ENCODE results near the gene ABR.

Gene ABR

GRCh38 chr17:1197379-1197778, 17.6 kb upstream of the ABR start:
- Histone ChIP-seq H3K9me3 (ENCODE audit: control insufficient read depth, low read length) (no peaks in the 10 kb centered on the region), H3K4me3 (ENCODE audit: low read depth, low read length) (no peak overlapping the region), H3K4me2 (ENCODE audit: low read length) (no peak overlapping the region), H2AFZ (no peak overlapping the region), H3K27me3 (ENCODE audit: control insufficient read depth, insufficient read depth, low read length) (no peaks in the 10 kb centered on the region), H3K79me2 (no peaks in the 10 kb centered on the region), H3K9ac (no peak overlapping the region), H3K4me1 (no peaks in the 10 kb centered on the region), H3K27ac (no peak overlapping the region), H3K36me3 (ENCODE audit: control insufficient read depth, insufficient read depth, low read length) (no peaks in the 10 kb centered on the region)
- no peak for TF ChIP-seq CTCF (IDR thresholded peaks at IDR 0.05)

GRCh38 chr17:1196946-1197345, 17.2 kb upstream of the ABR start:
- no peaks in the 10 kb centered on the region for H3K27me3 ChIP-seq (ENCODE audit: control insufficient read depth, insufficient read depth, low read length)
- H3K4me2 ChIP-seq (ENCODE audit: low read length): no peak overlapping the region
- no peak overlapping the region for H3K9ac ChIP-seq
- TF ChIP-seq CTCF (IDR thresholded peaks at IDR 0.05): no peak
- H3K4me1 ChIP-seq: no peaks in the 10 kb centered on the region
- H3K27ac ChIP-seq: no peak overlapping the region
- H3K9me3 ChIP-seq (ENCODE audit: control insufficient read depth, low read length): no peaks in the 10 kb centered on the region
- H3K36me3 ChIP-seq (ENCODE audit: control insufficient read depth, insufficient read depth, low read length): no peaks in the 10 kb centered on the region
- H3K79me2 ChIP-seq: no peaks in the 10 kb centered on the region
- no peak overlapping the region for H2AFZ ChIP-seq
- H3K4me3 ChIP-seq (ENCODE audit: low read depth, low read length): no peak overlapping the region

GRCh38 chr17:1192911-1193699, 13.3 kb upstream of the ABR start:
- H3K36me3 ChIP-seq (ENCODE audit: control insufficient read depth, insufficient read depth, low read length): no peaks in the 10 kb centered on the region
- no peak overlapping the region for H3K4me2 ChIP-seq (ENCODE audit: low read length)
- H2AFZ ChIP-seq: no peak overlapping the region
- no peaks in the 10 kb centered on the region for H3K27me3 ChIP-seq (ENCODE audit: control insufficient read depth, insufficient read depth, low read length)
- no peaks in the 10 kb centered on the region for H3K4me1 ChIP-seq
- no peak overlapping the region for H3K27ac ChIP-seq
- H3K9ac ChIP-seq: no peak overlapping the region
- no peaks in the 10 kb centered on the region for H3K9me3 ChIP-seq (ENCODE audit: control insufficient read depth, low read length)
- no peak for TF ChIP-seq CTCF (IDR thresholded peaks at IDR 0.05)
- no peaks in the 10 kb centered on the region for H3K79me2 ChIP-seq
- no peak overlapping the region for H3K4me3 ChIP-seq (ENCODE audit: low read depth, low read length)

GRCh38 chr17:1190751-1191331, 11.1 kb upstream of the ABR start:
- no peak overlapping the region for H3K4me3 ChIP-seq (ENCODE audit: low read depth, low read length)
- H3K4me1 ChIP-seq: no peaks in the 10 kb centered on the region
- no peaks in the 10 kb centered on the region for H3K79me2 ChIP-seq
- H3K36me3 ChIP-seq (ENCODE audit: control insufficient read depth, insufficient read depth, low read length): no peaks in the 10 kb centered on the region
- H2AFZ ChIP-seq: no peak overlapping the region
- no peaks in the 10 kb centered on the region for H3K27me3 ChIP-seq (ENCODE audit: control insufficient read depth, insufficient read depth, low read length)
- no peak overlapping the region for H3K4me2 ChIP-seq (ENCODE audit: low read length)
- no peak for TF ChIP-seq CTCF (IDR thresholded peaks at IDR 0.05)
- H3K9ac ChIP-seq: no peak overlapping the region
- H3K9me3 ChIP-seq (ENCODE audit: control insufficient read depth, low read length): no peaks in the 10 kb centered on the region
- no peak overlapping the region for H3K27ac ChIP-seq

Measured in parathyroid adenoma (tissue), 2 donors.